Loucy (cell line): Measurements from ENCODE around the gene SH3BP5L.

ENCODE experiments used
- EZH2phosphoT487 ChIP-seq: fragments of 200-600 bp; IDR thresholded peaks from 2 replicates; pipeline ENCODE4 v1.6.1; 2018; ENCODE audit warnings: antibody characterized with exemption, mild to moderate bottlenecking, moderate library complexity, borderline replicate concordance
- TF ChIP-seq, protein P1 (sequence below): fragments of 200-600 bp; sonication (generic); conservative IDR thresholded peaks from 2 replicates; pipeline ENCODE4 v1.5.1; 2014; ENCODE audit warnings: mild to moderate bottlenecking, antibody characterized with exemption, low read length

DNA sequence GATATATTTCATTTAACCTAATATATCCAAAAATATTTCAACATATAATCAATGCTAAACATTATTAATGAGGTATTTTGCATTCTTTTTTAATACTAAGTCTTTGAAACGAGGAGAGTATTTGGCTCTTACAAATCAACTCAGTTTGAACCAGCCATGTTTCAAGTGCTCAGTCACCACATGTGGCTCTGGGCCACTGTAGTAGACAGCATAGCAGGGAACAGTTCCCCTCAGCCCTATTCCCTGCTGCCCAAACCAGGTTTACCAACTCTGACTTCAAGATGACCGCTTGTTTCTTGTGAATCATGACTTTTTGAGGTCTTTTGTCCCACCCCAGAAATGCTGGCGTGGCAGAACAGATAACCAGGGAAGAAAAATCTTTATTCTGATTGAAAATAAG, 18.0 kb upstream of the SH3BP5L start:
- TF ChIP-seq, protein P1, sequence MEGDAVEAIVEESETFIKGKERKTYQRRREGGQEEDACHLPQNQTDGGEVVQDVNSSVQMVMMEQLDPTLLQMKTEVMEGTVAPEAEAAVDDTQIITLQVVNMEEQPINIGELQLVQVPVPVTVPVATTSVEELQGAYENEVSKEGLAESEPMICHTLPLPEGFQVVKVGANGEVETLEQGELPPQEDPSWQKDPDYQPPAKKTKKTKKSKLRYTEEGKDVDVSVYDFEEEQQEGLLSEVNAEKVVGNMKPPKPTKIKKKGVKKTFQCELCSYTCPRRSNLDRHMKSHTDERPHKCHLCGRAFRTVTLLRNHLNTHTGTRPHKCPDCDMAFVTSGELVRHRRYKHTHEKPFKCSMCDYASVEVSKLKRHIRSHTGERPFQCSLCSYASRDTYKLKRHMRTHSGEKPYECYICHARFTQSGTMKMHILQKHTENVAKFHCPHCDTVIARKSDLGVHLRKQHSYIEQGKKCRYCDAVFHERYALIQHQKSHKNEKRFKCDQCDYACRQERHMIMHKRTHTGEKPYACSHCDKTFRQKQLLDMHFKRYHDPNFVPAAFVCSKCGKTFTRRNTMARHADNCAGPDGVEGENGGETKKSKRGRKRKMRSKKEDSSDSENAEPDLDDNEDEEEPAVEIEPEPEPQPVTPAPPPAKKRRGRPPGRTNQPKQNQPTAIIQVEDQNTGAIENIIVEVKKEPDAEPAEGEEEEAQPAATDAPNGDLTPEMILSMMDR = no peak
- TF ChIP-seq EZH2phosphoT487 = no peak
